Measurements from ENCODE around the gene GABRB3. TPM values are rescaled to one million over a fixed set of nuclear protein-coding genes. Genes with fewer than 3 reads are reported as not detected.
"Not testable (repeated sequence)": the region's sequence is repeated elsewhere in the genome, so short reads cannot be mapped to it uniquely, and the experiment has no call there.

The GABRB3 gene
- polyA plus RNA-seq, 1 donor, result 2.3 TPM

- no peak for DNase-seq
These were observed 36.2 kb downstream of the GABRB3 start for GRCh38 chr15:26736502-26737248.

DNA sequence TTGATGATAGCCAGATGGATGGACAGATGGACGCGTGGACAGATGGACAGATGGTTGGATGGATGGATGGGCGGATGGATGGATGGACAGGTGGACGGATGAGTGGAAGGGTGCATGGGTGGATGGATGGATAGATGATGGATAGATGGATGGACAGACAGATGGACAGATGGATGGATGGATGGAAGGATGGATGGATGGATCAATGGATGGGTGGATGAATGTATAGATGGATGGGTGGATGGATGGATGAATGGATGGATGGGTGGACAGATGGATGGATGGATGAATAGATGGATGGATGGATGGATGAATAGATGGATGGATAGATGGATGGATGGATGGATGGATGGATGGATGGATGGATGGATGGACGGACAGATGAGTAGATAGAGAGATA, 40.9 kb downstream of the GABRB3 start:
- no peak for DNase-seq

DNA sequence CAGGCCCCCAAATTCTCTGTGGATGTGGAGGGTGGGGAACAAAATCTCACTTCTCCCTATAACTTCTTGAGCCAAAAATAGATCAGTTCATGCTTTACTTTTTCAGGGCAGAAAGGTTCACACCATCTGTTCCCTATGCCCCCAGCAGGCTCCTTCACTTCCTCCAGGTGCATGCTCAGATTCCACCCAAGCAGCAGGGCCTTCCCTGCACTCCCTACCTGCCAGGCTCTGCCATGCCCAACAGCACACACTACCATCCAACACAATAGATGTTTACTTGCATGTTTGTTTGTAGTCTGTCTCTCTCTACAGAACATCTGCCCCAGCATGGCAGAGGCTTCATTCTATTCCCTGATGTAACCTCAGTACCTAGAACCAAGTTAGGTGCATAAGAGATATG, 43.3 kb downstream of the GABRB3 start:
- no peak for DNase-seq

DNA sequence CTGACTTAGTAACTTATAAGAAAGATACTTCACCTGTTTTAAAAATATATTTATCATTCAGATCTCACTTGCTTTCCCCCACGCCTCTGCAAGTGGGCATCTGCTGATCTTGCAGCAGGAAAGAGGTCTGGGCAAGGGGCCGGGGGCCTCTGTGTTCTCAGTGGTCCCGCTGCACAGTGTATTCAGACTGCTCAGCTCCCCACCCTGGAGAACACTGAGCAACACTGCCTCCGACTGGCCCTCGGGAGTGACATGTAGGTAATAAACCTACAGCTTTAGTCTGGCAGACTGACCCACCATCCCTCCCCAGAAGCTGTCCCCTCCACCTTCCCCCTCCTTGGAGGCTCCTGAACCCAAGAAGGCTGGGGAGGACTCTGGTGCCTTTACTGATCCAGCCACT, 43.8 kb downstream of the GABRB3 start:
- DNase-seq, result no peak

GRCh38 chr15:26724381-26725150, 48.3 kb downstream of the GABRB3 start:
- DNase-seq, result no peak

DNA sequence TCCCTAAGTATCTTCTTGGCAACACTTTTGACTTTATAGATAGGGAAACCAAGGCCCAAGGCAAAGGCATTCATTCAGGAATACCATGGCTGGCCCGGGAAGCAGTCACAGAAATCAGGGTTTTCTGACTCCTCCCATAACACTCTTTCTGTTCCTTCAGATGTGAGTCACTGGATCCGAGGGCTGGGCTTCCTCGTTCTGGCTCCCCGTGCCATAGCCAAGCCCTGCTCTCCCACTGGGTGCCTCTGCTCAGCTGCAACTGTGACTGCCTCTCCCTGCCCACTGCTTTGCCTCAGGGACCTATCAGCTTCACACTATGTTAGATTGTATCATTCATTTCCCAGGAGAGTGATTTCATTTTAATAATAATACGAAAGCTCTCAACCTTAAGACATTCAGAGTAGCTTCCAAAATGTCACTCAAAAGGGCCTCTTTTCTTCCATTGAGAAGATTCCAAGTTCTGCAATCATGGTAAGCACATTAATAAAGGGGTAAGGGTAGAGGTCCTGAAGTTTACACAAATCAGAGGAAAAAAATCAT, 50.2 kb downstream of the GABRB3 start:
- DNase-seq, result no peak

GRCh38 chr15:26721232-26721967, 51.5 kb downstream of the GABRB3 start:
- no peak for DNase-seq

- DNase-seq, result no peak
These were observed 52.3 kb downstream of the GABRB3 start for GRCh38 chr15:26720546-26720945.

- not testable (repeated sequence) for DNase-seq
These were observed 53.0 kb downstream of the GABRB3 start for GRCh38 chr15:26719866-26720265.

DNA sequence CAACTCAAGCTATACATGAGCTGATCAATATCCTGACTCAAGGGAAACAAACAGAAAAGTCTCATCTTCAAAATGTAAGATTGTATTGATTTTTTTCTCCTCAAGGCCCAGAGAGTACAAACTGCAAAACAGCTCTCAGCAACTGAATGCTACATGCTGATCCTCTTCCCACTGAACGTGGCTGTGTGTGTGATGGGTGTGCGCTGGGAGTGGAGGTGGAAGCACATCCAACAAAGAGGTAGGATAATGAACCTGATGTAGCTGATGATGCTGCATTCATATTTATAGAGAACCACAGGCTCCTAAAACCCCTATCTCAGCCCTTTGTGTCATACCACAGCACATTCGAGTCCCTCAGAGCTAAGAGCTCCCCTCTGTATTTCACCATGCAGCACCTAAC, 56.8 kb downstream of the GABRB3 start:
- DNase-seq, result no peak

DNA sequence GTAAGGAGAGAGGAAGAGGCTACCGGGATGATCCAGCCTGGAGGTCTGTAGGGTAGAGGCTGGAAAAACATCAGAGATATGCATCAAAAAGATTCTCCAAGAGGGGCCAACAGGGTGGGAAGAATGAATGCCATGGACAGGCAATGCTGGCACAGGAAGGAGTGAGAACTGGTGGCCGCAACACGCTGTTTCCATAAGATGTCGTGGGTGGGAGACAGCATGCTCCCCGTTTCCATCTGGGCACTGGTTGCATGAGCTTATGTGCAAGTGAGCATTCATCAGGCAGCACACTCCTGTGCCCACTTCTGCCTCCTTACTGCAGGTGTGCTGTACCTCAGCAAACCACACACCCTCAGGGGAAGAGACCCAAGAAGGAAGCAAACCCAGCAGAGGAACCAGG, 59.4 kb downstream of the GABRB3 start:
- no peak for DNase-seq

- DNase-seq, result no peak
These were observed 60.5 kb downstream of the GABRB3 start for GRCh38 chr15:26712335-26712734.

DNA sequence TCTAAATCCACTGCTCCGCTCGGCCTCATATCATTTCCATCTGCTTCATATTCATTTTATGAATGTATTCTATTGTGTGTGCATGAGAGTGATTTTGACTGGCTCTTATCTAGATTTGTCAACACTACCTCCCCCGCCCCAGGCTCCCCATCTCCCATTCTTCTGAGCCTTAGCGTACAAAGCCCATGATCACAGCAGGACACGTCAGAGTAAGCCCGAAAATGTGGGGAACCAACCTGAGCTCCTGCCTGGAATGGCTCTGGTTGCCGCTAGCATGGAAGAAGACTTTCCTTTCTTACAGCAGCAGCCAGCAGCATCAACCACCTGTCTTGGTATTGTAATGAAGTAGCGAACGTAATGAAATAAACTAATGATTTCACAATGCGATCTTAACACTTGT, 61.4 kb downstream of the GABRB3 start:
- no peak for DNase-seq

- no peak for DNase-seq
These were observed 70.5 kb downstream of the GABRB3 start for GRCh38 chr15:26702381-26702780.

GRCh38 chr15:26698555-26698954, 74.3 kb downstream of the GABRB3 start:
- no peak for DNase-seq

DNA sequence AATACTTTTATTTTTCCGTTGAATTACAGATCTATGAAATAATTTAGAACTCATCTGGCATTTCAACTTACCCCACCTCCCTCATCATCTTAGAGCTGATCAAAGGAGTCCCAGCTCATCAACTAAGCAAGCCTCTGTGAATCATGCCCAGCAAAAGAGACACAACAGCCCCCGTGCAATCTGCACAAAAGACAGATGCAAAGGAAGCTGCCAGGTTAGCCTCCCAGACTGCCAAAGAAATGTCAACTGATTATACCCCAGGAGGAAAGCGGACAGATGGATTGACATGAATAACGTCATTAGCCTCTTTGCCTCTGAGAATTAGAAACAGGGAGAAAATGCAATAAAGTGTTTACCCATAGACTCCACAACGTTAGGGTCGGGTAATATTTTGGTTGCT, 75.0 kb downstream of the GABRB3 start:
- DNase-seq, result no peak

- no peak for DNase-seq
These were observed 81.6 kb downstream of the GABRB3 start for GRCh38 chr15:26691249-26691648.

- no peak for DNase-seq
These were observed 82.1 kb downstream of the GABRB3 start for GRCh38 chr15:26690778-26691177.

DNA sequence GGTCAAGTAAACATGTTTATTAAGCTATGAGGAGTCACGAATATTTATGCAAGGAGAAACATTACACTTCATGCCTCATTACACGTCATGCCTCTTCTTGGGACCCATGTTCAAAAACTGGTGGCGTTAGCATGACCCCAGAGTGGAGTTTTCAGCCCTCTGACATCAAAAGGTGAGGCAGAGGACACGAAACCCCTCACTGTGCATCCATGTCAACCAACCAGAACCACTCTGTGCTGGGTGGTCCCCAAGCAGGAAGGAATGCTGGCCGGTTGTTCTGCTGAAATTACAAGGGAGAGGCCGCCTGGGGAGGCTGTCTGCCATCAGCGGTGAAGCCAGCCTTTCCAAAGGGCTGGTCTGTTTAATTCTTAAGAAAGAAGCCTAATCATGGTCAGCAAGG, 83.4 kb downstream of the GABRB3 start:
- no peak for DNase-seq

DNA sequence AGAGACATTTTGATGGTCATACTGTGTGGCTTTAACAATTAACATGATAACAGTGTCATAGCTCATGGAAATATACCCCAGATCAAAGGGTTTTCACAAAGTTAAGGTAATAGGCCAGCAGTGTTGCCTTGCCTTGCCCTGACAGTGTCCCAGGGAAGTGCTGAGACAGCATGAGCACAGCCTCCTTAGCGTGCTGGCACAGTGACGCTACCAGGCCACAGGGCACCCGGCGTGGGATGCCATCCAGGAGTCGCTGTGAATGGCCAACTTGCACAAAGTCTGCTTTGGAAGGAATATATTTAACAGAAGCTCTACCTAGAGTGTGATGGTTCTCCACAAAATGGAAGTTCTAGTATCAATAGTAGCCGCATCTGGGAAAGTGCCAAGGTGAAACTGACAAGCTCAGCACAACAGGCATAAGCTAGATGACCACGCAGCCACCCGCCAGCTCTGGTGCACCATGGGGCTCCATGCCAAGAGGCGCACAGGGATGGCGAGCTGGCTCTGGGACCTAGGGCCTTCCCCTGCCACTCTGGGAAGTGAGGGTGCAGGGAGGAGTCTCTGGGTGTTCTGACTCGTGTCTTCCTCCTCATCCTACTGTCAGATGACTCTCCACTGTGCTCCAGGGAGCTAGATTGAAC, 86.2 kb downstream of the GABRB3 start:
- no peak for DNase-seq

- no peak for DNase-seq
These were observed 90.2 kb downstream of the GABRB3 start for GRCh38 chr15:26682598-26683164.

DNA sequence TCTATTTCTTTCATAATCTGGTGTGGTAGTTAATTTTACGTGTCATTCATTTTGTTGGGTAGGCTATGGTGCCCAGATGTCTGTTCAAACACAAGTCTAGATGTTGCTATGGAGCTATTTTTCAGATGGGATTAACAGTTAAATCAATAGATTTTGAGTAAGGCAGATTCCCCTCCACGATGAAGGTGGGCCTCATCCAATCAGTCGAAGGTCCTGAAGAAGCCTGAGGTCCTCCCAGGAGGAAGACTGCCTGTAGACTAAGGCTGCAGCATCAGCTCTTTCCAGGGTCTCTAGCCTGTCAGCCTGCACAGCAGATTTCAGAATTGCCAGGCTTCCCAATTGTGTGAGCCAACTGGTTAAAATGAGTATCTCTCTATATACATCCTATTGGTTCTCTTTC, 92.9 kb downstream of the GABRB3 start:
- no peak for DNase-seq
